HG02884 (cell line): ENCODE results near the gene SLIT1.

Experiments
- ATAC-seq: cut with Tn5 transposase; IDR thresholded peaks from one replicate; pipeline ENCODE4 v1.9.1; 2021; ENCODE audit warnings: mild to moderate bottlenecking, moderate library complexity; ENCODE audit not compliant: unreplicated experiment

SLIT1 gene

GRCh38 chr10:97066877-97067555, 118.7 kb downstream of the SLIT1 start:
- ATAC-seq = no peak

GRCh38 chr10:97065686-97066660, 119.8 kb downstream of the SLIT1 start:
- no peak for ATAC-seq

GRCh38 chr10:97065128-97065527, 120.6 kb downstream of the SLIT1 start:
- no peak for ATAC-seq

GRCh38 chr10:97063983-97064837, 121.5 kb downstream of the SLIT1 start:
- ATAC-seq = no peak

GRCh38 chr10:97063271-97063982, 122.3 kb downstream of the SLIT1 start:
- no peak for ATAC-seq

GRCh38 chr10:97062456-97062855, 123.3 kb downstream of the SLIT1 start:
- no peak for ATAC-seq

GRCh38 chr10:97062046-97062445, 123.7 kb downstream of the SLIT1 start:
- ATAC-seq = no peak

GRCh38 chr10:97061423-97061822, 124.3 kb downstream of the SLIT1 start:
- no peak for ATAC-seq

- ATAC-seq = no peak
Observed at GRCh38 chr10:97060441-97061084, 125.2 kb downstream of the SLIT1 start.

- no peak for ATAC-seq
Observed at GRCh38 chr10:97059872-97060205, 125.9 kb downstream of the SLIT1 start.

- ATAC-seq = no peak
Observed at GRCh38 chr10:97059006-97059871, 126.5 kb downstream of the SLIT1 start.

- ATAC-seq = no peak
Observed at GRCh38 chr10:97058521-97058920, 127.2 kb downstream of the SLIT1 start.

GRCh38 chr10:97057491-97058235, 128.1 kb downstream of the SLIT1 start:
- no peak for ATAC-seq

GRCh38 chr10:97056003-97056630, 129.6 kb downstream of the SLIT1 start:
- no peak for ATAC-seq

- ATAC-seq = no peak
Observed at GRCh38 chr10:97053276-97053675, 132.5 kb downstream of the SLIT1 start.

- no peak for ATAC-seq
Observed at GRCh38 chr10:97050956-97051496, 134.7 kb downstream of the SLIT1 start.

GRCh38 chr10:97050205-97050745, 135.5 kb downstream of the SLIT1 start:
- no peak for ATAC-seq
